Measurements from ENCODE around the gene NOS1. TPM values are rescaled to one million over a fixed set of nuclear protein-coding genes. Genes with fewer than 3 reads are reported as not detected.

The NOS1 gene
- total RNA-seq, 4 donors from 2014 or later: 0.79 to 1.6 (median 0.96) TPM; not detected in 1

DNA sequence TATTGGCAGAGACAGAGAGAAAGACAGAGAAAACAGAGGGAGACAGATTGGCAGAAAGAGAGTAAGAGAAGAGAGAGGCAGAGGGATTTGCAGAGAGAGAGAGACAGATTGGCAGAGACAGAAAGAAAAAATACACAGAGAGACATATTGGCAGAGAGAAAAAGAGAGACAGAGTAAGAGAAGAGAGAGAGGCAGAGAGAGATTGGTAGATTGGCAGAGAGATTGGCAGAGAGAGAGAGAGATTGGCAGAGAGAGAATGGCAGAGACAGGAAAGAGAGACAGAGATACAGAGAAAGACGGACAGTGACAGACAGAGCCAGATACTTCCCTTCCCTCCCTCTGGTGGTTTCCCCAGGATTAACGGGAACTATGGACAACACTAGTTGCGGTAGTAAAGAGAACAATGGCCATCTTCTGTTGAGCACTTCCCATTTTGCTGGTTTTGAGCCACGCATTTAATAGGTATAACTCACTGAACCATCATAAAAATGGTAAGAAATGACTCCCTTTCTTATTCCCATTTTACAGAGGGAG lies 2.6 kb upstream of the NOS1 start:
- WGBS, 2 donors (ENCODE audit: low coverage in 1 of 2): 7 to 12% methylated on average over 4 of the region's 4 CpGs
- DNase-seq: no peak
- Histone ChIP-seq H3K36me3 (no peaks in the 10 kb centered on the region), H3K4me1 (no peaks in the 10 kb centered on the region), H3K27me3 (peaks cover 70% of the 10 kb centered on the region), H3K4me3 (no peak overlapping the region), H3K9me3 (no peaks in the 10 kb centered on the region), H3K27ac (no peak overlapping the region)
- TF ChIP-seq, protein P1, sequence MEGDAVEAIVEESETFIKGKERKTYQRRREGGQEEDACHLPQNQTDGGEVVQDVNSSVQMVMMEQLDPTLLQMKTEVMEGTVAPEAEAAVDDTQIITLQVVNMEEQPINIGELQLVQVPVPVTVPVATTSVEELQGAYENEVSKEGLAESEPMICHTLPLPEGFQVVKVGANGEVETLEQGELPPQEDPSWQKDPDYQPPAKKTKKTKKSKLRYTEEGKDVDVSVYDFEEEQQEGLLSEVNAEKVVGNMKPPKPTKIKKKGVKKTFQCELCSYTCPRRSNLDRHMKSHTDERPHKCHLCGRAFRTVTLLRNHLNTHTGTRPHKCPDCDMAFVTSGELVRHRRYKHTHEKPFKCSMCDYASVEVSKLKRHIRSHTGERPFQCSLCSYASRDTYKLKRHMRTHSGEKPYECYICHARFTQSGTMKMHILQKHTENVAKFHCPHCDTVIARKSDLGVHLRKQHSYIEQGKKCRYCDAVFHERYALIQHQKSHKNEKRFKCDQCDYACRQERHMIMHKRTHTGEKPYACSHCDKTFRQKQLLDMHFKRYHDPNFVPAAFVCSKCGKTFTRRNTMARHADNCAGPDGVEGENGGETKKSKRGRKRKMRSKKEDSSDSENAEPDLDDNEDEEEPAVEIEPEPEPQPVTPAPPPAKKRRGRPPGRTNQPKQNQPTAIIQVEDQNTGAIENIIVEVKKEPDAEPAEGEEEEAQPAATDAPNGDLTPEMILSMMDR (IDR thresholded peaks at IDR 0.05): no peak
- TF ChIP-seq POLR2AphosphoS5 (IDR thresholded peaks at IDR 0.05) (no peak), EP300 (IDR thresholded peaks at IDR 0.05; ENCODE audit: low read depth) (no peak), POLR2A (IDR thresholded peaks at IDR 0.05) (no peak)
- in situ Hi-C loops (cut with MboI; ENCODE audit: low pct_ligation_motif_present in 1 of 4, low pct_unique_long_range_greater_than_20kb in 1 of 4, low sequenced_read_pairs in 3 of 4): loop anchor here in 2 of 4 donors (10.0 to 25.0 kb wide), 3 partner anchors 231 to 473 kb away; no protein-coding TSS in a partner anchor
- intact Hi-C loops (cut with DNase I; ENCODE audit: low total_unique reads): no loop called here

DNA sequence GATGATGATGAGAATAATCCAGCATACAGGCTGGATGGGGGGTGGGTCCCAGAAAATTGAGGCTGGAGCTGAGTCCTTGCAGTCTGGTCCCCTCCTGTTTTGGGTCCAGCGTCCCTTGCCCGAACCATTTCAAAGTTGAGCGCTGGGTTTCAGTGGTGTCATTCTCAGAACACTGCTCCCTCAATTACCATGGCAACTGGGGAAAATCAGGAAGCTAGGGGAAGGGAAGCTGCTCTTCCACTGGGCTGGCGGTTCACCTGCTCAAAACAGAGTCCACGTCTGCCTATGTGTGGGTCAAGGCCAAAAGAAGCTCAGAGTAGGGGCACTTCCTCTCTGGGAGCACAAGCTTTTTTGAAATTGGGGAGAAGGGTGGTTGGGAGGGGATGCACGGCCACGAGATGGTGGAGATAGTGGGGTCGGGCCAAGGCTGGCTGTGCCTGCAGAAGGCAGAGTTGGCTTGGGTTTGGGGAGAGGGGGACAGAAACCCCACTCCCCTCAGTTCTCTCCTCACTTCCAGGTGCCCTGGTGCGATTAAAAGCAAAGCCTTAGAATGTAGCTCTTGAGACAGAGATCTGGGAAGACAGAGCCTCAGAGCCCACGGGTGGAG lies 1.7 kb upstream of the NOS1 start:
- intact Hi-C loops (cut with DNase I; ENCODE audit: low total_unique reads) (no loop called here), in situ Hi-C loops (cut with MboI; ENCODE audit: low pct_ligation_motif_present in 1 of 4, low pct_unique_long_range_greater_than_20kb in 1 of 4, low sequenced_read_pairs in 3 of 4) (loop anchor here in 2 of 4 donors (10.0 to 25.0 kb wide), 3 partner anchors 232 to 474 kb away; no protein-coding TSS in a partner anchor)
- Histone ChIP-seq H3K36me3 (no peaks in the 10 kb centered on the region), H3K4me1 (no peaks in the 10 kb centered on the region), H3K4me3 (no peak overlapping the region), H3K9me3 (no peaks in the 10 kb centered on the region), H3K27ac (no peak overlapping the region), H3K27me3 (peaks cover 79% of the 10 kb centered on the region)
- TF ChIP-seq EP300 (IDR thresholded peaks at IDR 0.05; ENCODE audit: low read depth) (no peak), POLR2A (IDR thresholded peaks at IDR 0.05) (no peak), POLR2AphosphoS5 (IDR thresholded peaks at IDR 0.05) (no peak)
- TF ChIP-seq, protein P1 (IDR thresholded peaks at IDR 0.05): no peak
- no peak for DNase-seq
- 32 to 43% methylated on average over 6 to 10 of the region's 10 CpGs for WGBS, 2 donors (ENCODE audit: low coverage in 1 of 2)

DNA sequence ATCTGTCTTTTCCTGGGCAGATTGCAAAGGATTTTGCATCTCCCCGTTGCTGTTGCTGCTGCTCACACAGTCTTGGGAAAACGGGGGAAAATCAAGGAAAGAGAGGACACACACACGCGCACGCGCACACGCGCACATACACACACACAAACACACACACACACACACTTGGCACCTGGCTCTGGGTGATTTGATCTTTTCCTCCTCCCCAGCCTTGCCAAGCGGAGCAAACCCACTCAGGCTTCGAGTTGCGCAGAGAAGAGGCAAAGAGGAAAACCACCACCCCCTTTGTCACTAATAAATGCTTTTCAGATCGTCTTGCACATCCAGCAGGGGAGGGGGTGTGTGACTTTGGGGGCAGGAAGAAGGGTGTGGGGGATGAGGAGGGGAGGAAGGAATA lies 965 bp upstream of the NOS1 start:
- Histone ChIP-seq H3K4me3 (no peak overlapping the region), H3K36me3 (no peaks in the 10 kb centered on the region), H3K9me3 (no peaks in the 10 kb centered on the region), H3K27ac (no peak overlapping the region), H3K27me3 (peaks cover 86% of the 10 kb centered on the region), H3K4me1 (no peaks in the 10 kb centered on the region)
- TF ChIP-seq POLR2AphosphoS5 (IDR thresholded peaks at IDR 0.05): no peak
- TF ChIP-seq EP300 (IDR thresholded peaks at IDR 0.05; ENCODE audit: low read depth): no peak
- TF ChIP-seq, protein P1 (IDR thresholded peaks at IDR 0.05): no peak
- TF ChIP-seq POLR2A (IDR thresholded peaks at IDR 0.05): no peak
- 72 to 73% methylated on average over 5 to 12 of the region's 12 CpGs for WGBS, 2 donors (ENCODE audit: low coverage in 1 of 2)
- in situ Hi-C loops (cut with MboI; ENCODE audit: low pct_ligation_motif_present in 1 of 4, low pct_unique_long_range_greater_than_20kb in 1 of 4, low sequenced_read_pairs in 3 of 4): loop anchor here in 2 of 4 donors (10.0 to 25.0 kb wide), 3 partner anchors 232 to 475 kb away; no protein-coding TSS in a partner anchor
- DNase-seq: no peak
- intact Hi-C loops (cut with DNase I; ENCODE audit: low total_unique reads): no loop called here

DNA sequence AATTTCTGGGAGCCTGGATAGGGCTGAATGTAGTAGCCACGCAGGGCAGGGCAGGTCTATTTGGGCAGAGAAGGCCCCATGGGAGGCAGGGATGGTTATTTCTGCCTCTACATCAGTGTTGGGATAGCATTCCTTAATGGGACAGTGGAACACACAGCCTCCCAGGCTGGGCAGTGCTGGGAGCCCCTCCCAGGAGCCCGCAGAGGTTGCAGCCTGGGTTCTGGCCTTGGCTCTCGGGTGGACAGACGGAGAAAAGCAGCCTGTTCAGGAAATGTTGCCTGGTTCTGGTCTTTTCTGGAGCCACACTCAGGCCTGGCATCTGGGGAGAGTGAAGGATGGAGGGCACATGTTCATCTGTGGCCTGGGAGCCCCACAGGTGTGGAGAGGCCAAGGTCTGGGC lies 479 bp upstream of the NOS1 start:
- intact Hi-C loops (cut with DNase I; ENCODE audit: low total_unique reads) (no loop called here), in situ Hi-C loops (cut with MboI; ENCODE audit: low pct_ligation_motif_present in 1 of 4, low pct_unique_long_range_greater_than_20kb in 1 of 4, low sequenced_read_pairs in 3 of 4) (loop anchor here in 2 of 4 donors (10.0 to 25.0 kb wide), 3 partner anchors 233 to 475 kb away; no protein-coding TSS in a partner anchor)
- DNase-seq: no peak

More for the DNA sequence above, 479 bp upstream of the NOS1 start:
- H3K27ac ChIP-seq: no peak overlapping the region
- H3K4me1 ChIP-seq: no peaks in the 10 kb centered on the region
- H3K9me3 ChIP-seq: no peaks in the 10 kb centered on the region
- H3K27me3 ChIP-seq: peaks cover 86% of the 10 kb centered on the region
- H3K36me3 ChIP-seq: no peaks in the 10 kb centered on the region
- no peak overlapping the region for H3K4me3 ChIP-seq
- WGBS, 2 donors (ENCODE audit: low coverage in 1 of 2): 63% methylated on average over 4 of the region's 4 CpGs; no CpG with 5 or more reads in 1 of the 2 donors
- no peak for TF ChIP-seq POLR2A (IDR thresholded peaks at IDR 0.05)
- TF ChIP-seq POLR2AphosphoS5 (IDR thresholded peaks at IDR 0.05): no peak
- TF ChIP-seq, protein P1 (IDR thresholded peaks at IDR 0.05): no peak
- TF ChIP-seq EP300 (IDR thresholded peaks at IDR 0.05; ENCODE audit: low read depth): no peak

All from transverse colon (tissue), 4 donors.